Measurements from ENCODE around the gene KCNH2.

Gene KCNH2

DNA sequence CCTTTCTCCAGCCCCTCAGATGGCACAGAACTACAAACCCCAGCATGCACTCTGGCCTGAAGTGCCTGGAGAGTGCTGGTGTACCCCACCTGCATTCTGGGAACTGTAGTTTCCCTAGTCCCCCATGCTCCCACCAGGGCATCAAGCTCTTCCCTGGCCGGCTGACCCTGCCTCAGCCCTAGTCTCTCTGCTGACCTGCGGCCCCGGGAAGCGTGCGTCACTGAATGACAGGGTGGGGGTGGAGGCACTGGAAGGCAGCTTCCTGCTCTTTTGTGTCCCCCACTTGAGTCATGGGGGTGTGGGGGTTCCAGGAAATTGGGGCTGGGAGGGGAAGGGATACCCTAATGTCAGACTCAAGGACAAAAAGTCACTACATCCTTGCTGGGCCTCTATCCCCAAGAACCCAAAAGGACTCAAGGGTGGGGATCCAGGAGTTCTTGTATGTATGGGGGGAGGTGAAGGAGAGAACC lies 14.7 kb upstream of the KCNH2 start:
- peak overlapping the region; percentile 82 for H3K27ac Mint-ChIP-seq
- H3K27me3 Mint-ChIP-seq, result no peaks in the 10 kb centered on the region
- H3K4me3 Mint-ChIP-seq, result no peak overlapping the region
- H3K36me3 Mint-ChIP-seq, result peaks cover 12% of the 10 kb centered on the region
- peaks cover 36% of the 10 kb centered on the region for H3K4me1 Mint-ChIP-seq
- H3K9me3 Mint-ChIP-seq, result peaks cover 11% of the 10 kb centered on the region

DNA sequence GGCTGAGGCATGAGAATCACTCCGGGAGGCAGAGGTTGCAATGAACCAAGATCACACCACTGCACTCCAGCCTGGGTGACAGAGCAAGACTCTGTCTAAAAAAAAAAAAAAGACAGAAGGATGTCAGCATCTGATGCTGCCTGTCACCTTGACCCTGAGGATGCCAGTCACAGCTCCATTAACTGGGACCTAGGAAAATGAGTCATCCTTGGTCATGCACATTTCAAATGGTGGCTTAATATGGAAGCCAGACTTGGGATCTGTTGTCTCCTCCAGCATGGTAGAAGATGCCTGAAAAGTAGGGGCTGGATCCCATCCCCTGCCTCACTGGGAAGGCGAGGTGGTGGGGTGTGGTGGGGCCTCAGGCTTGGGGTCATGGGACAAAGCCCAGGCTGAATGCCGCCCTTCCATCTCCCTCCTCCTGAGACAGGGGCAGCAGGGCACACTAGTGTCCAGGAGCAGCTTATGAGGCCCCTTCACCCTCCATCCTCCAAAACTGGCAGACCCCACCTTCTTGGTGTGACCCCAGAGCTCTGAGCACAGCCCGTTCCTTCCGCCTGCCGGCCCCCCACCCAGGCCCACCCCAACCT lies 14.0 kb upstream of the KCNH2 start:
- Mint-ChIP-seq H3K27me3 (no peaks in the 10 kb centered on the region), H3K9me3 (peaks cover 11% of the 10 kb centered on the region), H3K4me3 (no peak overlapping the region), H3K4me1 (peaks cover 30% of the 10 kb centered on the region), H3K27ac (no peak overlapping the region), H3K36me3 (peaks cover 12% of the 10 kb centered on the region)

DNA sequence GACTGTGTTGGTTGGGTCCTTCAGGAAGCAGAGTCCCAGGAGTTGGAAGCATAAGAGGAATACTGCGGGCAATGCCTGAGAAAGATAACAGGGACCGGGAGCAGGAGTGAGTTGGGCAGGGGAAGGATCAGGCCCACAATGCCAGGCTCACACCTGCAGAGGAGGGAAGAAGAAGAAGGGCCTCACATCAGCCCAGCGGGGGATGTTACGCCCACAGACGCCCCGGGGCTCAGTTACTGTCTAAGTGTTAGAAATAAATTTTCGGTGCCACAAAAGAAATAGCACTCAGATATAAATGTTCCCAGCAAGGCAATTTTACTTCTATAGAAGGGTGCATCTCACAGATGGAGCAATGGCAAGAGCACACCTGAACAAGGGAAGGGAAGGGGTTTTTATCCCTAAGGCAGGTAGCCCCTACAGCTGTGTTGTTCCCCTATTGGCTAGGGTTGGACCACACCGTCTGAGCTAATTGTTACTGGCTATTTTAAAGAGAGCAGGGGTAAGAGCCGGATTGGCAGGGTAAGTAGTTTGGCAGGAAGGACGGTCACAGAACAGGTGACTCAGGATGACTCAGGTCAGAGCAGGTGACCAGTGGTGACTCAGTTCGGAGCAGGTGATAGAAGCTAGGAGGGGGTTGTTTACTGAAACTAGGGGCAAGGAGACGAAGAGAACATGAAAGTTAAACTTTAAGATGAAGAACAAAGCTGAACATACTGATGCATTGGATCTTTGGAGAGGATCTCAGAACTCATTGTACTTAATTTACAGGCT lies 12.5 kb upstream of the KCNH2 start, which contains the start of gene NOS3:
Gene NOS3 (plus strand): TSS at position 602 of the 771 bp plus-strand sequence. CDS start 2,787 bp downstream, outside the sequence.
- Mint-ChIP-seq H3K9me3 (peaks cover 11% of the 10 kb centered on the region), H3K4me3 (no peak within 1 kb of the TSS), H3K27ac (peak within 1 kb of the TSS; percentile 73), H3K4me1 (peaks cover 37% of the 10 kb centered on the region), H3K36me3 (peaks cover 12% of the 10 kb centered on the region), H3K27me3 (no peaks in the 10 kb centered on the region)

DNA sequence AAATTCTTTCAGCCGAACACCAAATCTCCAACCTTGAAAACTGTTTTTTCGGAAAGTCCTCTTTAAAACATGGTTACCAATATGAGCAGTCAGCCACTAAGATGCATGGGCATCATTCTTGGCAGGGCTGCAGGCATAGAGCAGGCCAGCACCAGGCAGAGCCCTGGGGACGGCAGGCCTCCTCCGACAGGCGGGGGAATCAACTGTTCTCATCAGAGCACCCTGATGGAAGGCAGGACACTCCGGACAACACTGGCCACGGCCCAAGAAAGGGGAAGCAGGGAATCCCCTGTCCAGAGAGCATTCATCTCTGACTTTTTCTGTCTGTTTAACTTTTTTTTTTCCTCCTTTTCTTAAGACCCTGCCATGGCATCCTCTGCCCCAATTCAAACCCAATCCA lies 11.3 kb upstream of the KCNH2 start:
- peaks cover 37% of the 10 kb centered on the region for H3K4me1 Mint-ChIP-seq
- H3K27ac Mint-ChIP-seq, result no peak overlapping the region
- H3K4me3 Mint-ChIP-seq, result no peak overlapping the region
- H3K27me3 Mint-ChIP-seq, result peaks cover 1% of the 10 kb centered on the region
- peaks cover 12% of the 10 kb centered on the region for H3K36me3 Mint-ChIP-seq
- peaks cover 11% of the 10 kb centered on the region for H3K9me3 Mint-ChIP-seq

DNA sequence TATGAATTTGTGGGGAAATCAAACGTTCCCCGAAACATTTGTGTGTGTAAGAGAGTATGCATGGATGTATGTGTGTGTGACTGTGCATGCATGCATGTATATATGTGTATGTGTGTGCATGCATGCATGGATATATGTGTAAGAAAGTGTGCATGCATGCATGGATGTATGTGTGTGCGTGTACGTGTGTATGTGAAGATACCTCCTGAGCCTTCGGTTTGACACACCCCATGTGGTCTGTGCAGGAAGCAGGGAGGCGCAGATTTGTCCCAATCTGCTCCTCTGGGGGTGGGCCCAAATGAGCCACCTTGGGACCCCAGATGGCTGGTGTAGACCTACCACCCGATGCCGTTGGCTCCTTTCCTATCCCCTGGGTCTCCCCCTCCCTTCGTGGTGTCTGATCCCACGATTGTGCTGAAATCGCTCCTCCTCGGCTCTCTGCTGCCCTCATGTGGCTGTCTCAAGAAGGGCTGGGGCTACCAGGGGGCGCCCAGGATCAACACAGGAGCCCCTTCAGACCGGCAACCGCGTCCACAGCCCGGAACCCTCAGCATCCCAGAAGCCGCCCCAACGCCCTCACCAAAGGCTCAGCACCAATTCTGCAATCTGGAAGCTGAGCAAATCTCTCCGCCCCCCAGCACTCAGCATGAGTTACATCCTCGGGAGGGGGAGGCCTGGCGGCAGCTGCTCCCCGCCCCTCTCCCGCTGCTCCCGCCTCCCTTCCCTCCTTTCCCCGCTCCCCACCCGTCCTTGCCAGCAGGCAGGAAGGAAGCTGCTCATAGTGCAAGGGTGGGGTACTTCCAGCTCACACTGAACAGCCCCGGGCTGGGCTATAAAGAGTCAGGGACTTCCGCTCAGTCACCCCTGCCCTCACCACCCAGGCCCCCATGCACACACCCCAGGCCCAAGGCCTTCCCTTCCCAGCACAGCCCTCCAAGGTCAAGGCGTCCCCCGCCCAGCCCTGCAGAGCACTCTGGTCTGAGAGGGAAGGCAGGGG lies 10.4 kb upstream of the KCNH2 start:
- Mint-ChIP-seq H3K9me3 (peaks cover 11% of the 10 kb centered on the region), H3K36me3 (peaks cover 12% of the 10 kb centered on the region), H3K4me3 (peak overlapping the region; percentile 23), H3K27ac (peak overlapping the region; percentile 68), H3K4me1 (peaks cover 31% of the 10 kb centered on the region), H3K27me3 (peaks cover 1% of the 10 kb centered on the region)

DNA sequence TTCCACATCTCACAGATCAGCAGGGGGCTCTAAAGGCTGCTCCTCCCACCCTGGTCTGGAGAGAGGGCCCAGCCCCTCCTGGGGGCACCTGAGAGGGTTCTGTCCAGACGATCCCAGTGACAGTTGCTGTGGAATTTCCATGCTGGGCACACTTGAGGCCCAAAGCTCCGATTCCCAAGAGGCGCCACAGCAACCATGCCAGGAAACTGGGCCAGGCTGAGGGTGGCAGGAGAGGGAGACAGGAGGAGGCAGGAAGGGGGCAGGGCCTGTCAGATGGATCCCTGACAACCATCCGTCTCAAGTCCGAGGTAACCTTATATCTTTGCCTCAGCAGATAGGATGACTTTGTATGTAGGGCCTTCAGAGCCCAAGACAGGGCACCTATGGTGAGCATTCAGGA lies 8.4 kb upstream of the KCNH2 start:
- peaks cover 25% of the 10 kb centered on the region for H3K4me1 Mint-ChIP-seq
- peaks cover 10% of the 10 kb centered on the region for H3K36me3 Mint-ChIP-seq
- peaks cover 11% of the 10 kb centered on the region for H3K9me3 Mint-ChIP-seq
- no peak overlapping the region for H3K27ac Mint-ChIP-seq
- H3K4me3 Mint-ChIP-seq, result no peak overlapping the region
- peaks cover 7% of the 10 kb centered on the region for H3K27me3 Mint-ChIP-seq

DNA sequence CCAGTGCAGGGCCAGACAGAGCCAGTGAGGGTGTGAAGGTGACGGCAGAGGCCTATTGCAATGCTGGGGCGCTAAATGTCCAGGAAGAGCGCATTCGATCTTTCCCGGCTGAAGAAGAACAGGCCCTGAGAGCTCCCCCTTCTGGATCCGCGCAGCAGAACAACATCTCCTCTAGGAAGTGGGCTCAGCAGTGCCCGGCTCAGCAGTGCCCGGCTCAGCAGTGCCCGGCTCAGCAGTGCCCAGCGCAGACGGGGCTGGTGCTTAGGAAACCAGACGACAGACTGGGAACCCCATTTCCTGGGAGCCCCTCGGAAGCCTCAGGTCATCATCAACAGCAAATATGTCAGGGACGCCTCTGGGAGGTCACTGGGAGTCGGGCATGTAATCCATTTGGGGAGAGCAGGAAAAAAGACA lies 8.0 kb upstream of the KCNH2 start:
- Mint-ChIP-seq H3K36me3 (peaks cover 10% of the 10 kb centered on the region), H3K27ac (peak overlapping the region; percentile 41), H3K4me3 (no peak overlapping the region), H3K4me1 (peaks cover 25% of the 10 kb centered on the region), H3K9me3 (peaks cover 11% of the 10 kb centered on the region), H3K27me3 (peaks cover 9% of the 10 kb centered on the region)

DNA sequence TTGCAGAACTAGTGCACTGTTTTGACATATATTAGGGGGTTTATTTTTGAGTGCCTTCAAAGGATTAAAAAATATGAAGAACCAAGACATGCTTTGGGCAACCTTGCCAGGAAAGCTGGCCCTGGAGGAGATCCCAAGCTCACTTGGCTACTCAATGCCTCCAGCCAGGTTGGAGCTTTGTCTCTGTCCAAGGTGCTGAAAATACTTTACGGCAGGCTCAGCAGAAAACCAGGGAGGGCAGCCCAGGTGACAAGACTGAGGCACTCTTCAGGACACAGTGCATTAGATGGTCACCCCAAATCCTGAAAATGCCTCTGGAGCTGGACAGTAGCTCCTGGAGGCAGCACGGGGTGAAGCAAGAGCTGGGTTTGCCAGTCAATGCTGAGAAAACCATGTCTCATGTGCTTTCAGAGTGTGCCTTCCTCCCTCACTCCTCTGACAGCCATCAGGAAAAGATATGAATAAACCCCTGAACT lies 5.8 kb upstream of the KCNH2 start:
- no peak overlapping the region for H3K27ac Mint-ChIP-seq
- peaks cover 19% of the 10 kb centered on the region for H3K4me1 Mint-ChIP-seq
- H3K36me3 Mint-ChIP-seq, result no peaks in the 10 kb centered on the region
- peaks cover 9% of the 10 kb centered on the region for H3K27me3 Mint-ChIP-seq
- H3K4me3 Mint-ChIP-seq, result no peak overlapping the region
- no peaks in the 10 kb centered on the region for H3K9me3 Mint-ChIP-seq

DNA sequence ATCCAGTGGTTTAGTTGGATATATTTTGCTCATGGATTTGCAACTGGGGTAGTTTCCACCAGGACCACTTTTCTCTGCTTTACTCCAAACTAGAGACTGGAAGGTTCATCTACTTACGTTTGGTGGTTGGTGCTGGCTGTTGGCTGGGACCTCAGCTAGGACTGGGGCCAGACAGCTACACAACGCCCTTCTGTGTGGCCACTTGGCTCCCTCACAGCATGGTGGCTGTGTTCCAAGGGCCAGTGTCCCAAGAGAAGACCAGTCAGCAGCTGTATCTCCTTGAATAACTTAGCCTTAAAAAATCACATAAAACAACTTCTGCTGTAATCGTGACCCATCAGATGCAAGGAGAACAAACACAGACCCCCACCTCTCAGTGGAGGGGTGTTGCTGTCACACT lies 4.2 kb upstream of the KCNH2 start:
- H3K36me3 Mint-ChIP-seq, result no peaks in the 10 kb centered on the region
- H3K9me3 Mint-ChIP-seq, result no peaks in the 10 kb centered on the region
- peaks cover 17% of the 10 kb centered on the region for H3K4me1 Mint-ChIP-seq
- H3K27me3 Mint-ChIP-seq, result peaks cover 12% of the 10 kb centered on the region
- H3K4me3 Mint-ChIP-seq, result no peak overlapping the region
- H3K27ac Mint-ChIP-seq, result no peak overlapping the region

DNA sequence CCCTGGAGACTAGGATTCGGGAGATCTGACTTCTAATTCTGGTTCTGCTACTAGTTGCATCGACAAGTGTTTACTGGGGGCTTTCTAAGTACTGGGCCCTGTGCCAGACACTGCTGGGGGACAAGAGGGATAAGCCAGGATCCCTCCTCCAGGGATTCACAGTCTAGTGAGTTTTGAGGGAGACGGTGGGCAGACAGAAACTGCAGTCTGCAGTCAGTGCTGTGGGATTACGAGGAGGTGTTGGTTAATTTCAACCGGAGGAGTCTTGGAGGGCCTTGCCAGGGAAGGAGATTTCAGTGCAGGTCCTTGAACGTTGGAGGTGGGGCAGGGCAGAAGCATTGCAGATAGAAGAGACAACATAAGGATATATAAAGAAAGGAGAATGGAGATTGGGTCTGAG lies 3.5 kb upstream of the KCNH2 start:
- H3K27me3 Mint-ChIP-seq, result peaks cover 18% of the 10 kb centered on the region
- H3K4me1 Mint-ChIP-seq, result peaks cover 24% of the 10 kb centered on the region
- H3K9me3 Mint-ChIP-seq, result no peaks in the 10 kb centered on the region
- no peak overlapping the region for H3K27ac Mint-ChIP-seq
- H3K4me3 Mint-ChIP-seq, result no peak overlapping the region
- no peaks in the 10 kb centered on the region for H3K36me3 Mint-ChIP-seq

DNA sequence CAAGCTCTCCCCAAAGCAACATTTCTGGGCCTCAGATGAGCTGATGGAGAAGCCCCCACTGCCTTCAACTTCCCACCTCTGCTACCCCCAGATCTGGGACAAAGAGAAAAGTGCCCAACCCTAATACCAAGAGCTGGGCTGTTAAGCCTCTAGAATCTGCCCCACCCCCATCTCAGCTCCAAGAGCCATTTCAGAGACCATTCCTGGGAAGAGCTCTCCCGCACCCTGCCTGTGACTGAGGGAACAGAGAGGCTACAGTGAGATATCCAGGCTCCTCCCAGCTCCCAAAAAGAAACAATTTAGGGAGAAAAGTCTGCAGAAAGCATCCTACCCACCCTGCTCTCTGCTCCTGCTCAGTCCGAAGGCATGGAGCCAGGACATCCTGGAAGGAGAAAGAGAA lies 2.5 kb upstream of the KCNH2 start:
- H3K36me3 Mint-ChIP-seq, result no peaks in the 10 kb centered on the region
- H3K4me3 Mint-ChIP-seq, result no peak overlapping the region
- H3K4me1 Mint-ChIP-seq, result peaks cover 23% of the 10 kb centered on the region
- H3K27ac Mint-ChIP-seq, result no peak overlapping the region
- H3K9me3 Mint-ChIP-seq, result no peaks in the 10 kb centered on the region
- H3K27me3 Mint-ChIP-seq, result peaks cover 18% of the 10 kb centered on the region

DNA sequence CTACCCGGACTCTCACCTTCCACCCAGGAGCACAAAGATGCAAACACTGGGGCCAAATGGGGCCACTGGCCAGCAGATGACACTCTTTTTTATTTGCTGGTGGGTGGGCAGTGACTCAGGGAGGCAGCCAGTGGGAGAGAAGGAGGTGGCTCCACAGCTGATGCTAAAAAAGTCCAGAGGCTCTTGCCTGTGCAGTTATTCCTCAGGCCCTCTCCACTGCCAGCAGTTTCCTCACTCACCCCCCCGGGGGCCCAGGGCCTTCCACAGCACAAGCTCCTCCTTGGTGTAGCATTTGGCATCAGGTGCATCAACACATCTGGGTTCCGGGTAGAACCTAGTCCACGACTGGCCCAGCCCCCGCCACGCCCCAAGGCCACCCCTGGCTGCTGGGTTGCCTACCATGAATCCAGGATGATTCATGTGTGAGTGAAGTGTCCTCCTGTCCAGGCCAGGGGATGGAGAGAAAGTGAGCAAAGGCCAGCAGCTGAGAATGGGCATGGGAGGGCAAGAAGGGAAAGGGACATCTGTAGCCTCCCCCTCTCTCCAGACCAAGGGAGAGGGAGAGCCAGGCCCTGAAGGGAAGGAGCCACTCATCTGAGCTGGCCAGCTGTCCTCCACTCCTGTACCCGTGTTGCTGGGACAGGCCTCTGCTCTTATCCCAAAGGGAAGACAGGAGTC lies 1.7 kb upstream of the KCNH2 start:
- Mint-ChIP-seq H3K36me3 (no peaks in the 10 kb centered on the region), H3K9me3 (no peaks in the 10 kb centered on the region), H3K27me3 (peaks cover 18% of the 10 kb centered on the region), H3K27ac (no peak overlapping the region), H3K4me3 (peak overlapping the region; percentile 26), H3K4me1 (peaks cover 28% of the 10 kb centered on the region)

DNA sequence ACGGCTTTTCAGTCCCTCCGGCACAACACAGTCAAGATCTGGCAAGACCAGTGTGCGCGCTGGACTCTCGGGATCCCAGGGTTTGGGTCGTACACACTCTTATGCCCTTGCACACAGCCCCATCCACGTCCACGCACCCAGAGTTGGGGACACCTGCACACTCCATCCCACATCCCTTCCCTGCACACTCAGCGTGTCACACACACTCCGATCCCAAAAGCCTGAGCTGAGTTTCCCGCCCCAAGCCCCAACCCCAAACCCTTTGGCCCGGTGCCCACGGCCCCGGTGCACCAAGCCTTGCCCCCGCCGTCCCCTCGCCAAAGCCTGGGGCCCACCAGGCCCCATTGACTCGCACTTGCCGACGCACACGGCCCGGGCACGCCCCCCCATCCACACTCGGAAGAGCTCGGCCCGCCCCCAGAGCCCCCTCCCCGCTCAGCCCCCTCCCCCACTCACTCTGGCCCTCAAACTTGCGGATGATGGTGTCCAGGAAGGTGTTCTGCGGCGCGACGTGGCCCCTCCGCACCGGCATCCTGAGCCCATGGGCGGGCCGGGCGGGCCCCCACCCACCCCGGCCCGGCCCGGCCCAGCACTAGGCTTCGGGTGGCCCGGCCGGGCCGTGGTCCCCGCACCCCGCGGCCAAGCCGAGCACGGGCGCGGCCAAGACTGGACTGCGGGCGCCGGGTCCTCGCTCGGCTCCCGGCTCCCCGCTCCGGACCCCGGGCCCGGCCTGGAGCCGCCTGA lies 567 bp downstream of the KCNH2 start:
- Mint-ChIP-seq H3K27me3 (peaks cover 14% of the 10 kb centered on the region), H3K36me3 (no peaks in the 10 kb centered on the region), H3K27ac (no peak overlapping the region), H3K4me1 (peaks cover 35% of the 10 kb centered on the region), H3K9me3 (no peaks in the 10 kb centered on the region), H3K4me3 (peak overlapping the region; percentile 86)
